DOHH2 (cell line): ENCODE measurements around the gene PTGR3.

Experiments used
- H3F3A ChIP-seq: fragments of 200-600 bp; sonication (generic), shearing (Covaris generic); 2 replicates; pipeline ENCODE4 v1.6.0; 2016; ENCODE audit warnings: antibody characterized with exemption, mild to moderate bottlenecking; ENCODE audit not compliant: control insufficient read depth, insufficient read depth
- H3K27ac ChIP-seq: fragments of 200-600 bp; sonication (generic); 2 replicates; pipeline ENCODE4 v1.5.1; 2014; ENCODE audit warnings: low read depth, mild to moderate bottlenecking, low read length, moderate library complexity
- H3K27me3 ChIP-seq: fragments of 200-600 bp; sonication (generic); 2 replicates; pipeline ENCODE4 v1.6.1; 2014; ENCODE audit warnings: mild to moderate bottlenecking, low read length, mixed read lengths; ENCODE audit not compliant: control insufficient read depth
- H3K36me3 ChIP-seq: fragments of 200-600 bp; sonication (generic); 2 replicates; pipeline ENCODE4 v1.6.1; 2014; ENCODE audit warnings: mild to moderate bottlenecking, low read length, moderate library complexity, mixed read lengths; ENCODE audit not compliant: control insufficient read depth
- H3K4me1 ChIP-seq: fragments of 200-600 bp; sonication (generic); 2 replicates; pipeline ENCODE4 v1.6.1; 2014; ENCODE audit warnings: mild to moderate bottlenecking, low read length, mixed read lengths; ENCODE audit not compliant: control insufficient read depth
- H3K4me2 ChIP-seq: fragments of 200-600 bp; sonication (generic); 2 replicates; pipeline ENCODE4 v1.6.0; 2014; ENCODE audit warnings: mild to moderate bottlenecking, low read length, moderate library complexity
- H3K4me3 ChIP-seq: fragments of 200-600 bp; sonication (generic); 2 replicates; pipeline ENCODE4 v1.5.1; 2014; ENCODE audit warnings: mild to moderate bottlenecking, low read length, mixed read lengths
- H3K79me2 ChIP-seq: fragments of 200-600 bp; sonication (generic); 2 replicates; pipeline ENCODE4 v1.6.1; 2014; ENCODE audit warnings: mild to moderate bottlenecking, low read length, mixed read lengths; ENCODE audit not compliant: control insufficient read depth
- H3K9me2 ChIP-seq: fragments of 200-600 bp; sonication (generic); replicated peaks from 2 replicates; pipeline ENCODE4 v1.6.1; 2014; ENCODE audit warnings: mild to moderate bottlenecking, low read length, mixed read lengths; ENCODE audit not compliant: control insufficient read depth
- H3K9me3 ChIP-seq: fragments of 200-600 bp; sonication (generic); 2 replicates; pipeline ENCODE4 v1.6.1; 2014; ENCODE audit warnings: antibody characterized with exemption, low read length, mixed read lengths; ENCODE audit not compliant: control insufficient read depth, insufficient read depth
- H4K20me1 ChIP-seq: fragments of 200-600 bp; sonication (generic); 2 replicates; pipeline ENCODE4 v1.6.0; 2014; ENCODE audit warnings: low read depth, mild to moderate bottlenecking, antibody characterized with exemption, low read length, moderate library complexity; ENCODE audit not compliant: control insufficient read depth, insufficient read depth
- EZH2phosphoT487 ChIP-seq: fragments of 200-600 bp; sonication (generic); IDR thresholded peaks from 2 replicates; pipeline ENCODE4 v1.6.1; 2017; ENCODE audit warnings: borderline replicate concordance, mild to moderate bottlenecking, antibody characterized with exemption, low read length, moderate library complexity, mixed read lengths
- TF ChIP-seq, protein P1 (sequence below): fragments of 200-600 bp; sonication (generic); IDR thresholded peaks from one replicate; pipeline ENCODE4 v1.5.1; 2014; ENCODE audit warnings: antibody characterized with exemption, mild to moderate bottlenecking, low read depth, low read length; ENCODE audit not compliant: poor library complexity, severe bottlenecking

Gene PTGR3

DNA sequence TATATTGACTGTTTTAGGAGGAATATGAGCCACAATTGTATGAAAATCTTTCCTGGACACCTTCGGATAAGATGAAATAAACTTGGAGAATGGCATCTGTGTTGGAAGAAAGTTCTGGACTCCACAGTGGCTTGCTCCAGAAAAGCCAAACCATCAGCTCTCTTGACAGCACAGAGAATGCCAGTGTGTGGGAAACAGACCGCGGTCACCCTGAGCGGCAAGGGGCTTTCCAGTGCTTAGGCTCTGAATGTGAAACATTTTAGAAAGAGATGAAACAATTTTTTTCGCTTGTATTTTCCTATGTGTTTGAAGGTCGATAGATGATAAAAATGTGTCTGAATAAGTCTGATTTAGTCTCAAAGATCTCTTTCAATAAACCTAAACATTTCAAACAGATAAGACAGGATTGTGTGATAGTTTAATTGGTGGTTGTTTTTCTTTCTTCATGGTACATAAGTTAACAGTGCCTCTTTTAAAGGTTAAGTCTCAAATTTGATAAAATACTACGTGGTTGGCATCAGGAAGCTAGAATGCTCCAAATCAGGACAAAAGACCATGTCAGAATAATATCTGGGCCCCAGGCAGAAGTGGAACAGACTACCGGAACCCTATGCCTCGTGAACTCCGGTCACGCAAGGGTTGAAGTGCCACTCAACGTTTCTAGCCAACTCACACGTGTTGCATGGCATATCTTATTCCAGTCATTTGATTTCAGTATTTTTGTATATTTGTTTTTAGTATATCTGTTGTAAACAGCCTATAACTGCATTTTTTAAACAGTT, 28.9 kb downstream of the PTGR3 start:
- no peaks in the 10 kb centered on the region for H4K20me1 ChIP-seq
- no peaks in the 10 kb centered on the region for H3K9me2 ChIP-seq
- H3K9me3 ChIP-seq, result no peaks in the 10 kb centered on the region
- peaks cover 3% of the 10 kb centered on the region; the same call in 1 of the 2 replicates for H3K27me3 ChIP-seq
- no peak for TF ChIP-seq EZH2phosphoT487
- TF ChIP-seq, protein P1, sequence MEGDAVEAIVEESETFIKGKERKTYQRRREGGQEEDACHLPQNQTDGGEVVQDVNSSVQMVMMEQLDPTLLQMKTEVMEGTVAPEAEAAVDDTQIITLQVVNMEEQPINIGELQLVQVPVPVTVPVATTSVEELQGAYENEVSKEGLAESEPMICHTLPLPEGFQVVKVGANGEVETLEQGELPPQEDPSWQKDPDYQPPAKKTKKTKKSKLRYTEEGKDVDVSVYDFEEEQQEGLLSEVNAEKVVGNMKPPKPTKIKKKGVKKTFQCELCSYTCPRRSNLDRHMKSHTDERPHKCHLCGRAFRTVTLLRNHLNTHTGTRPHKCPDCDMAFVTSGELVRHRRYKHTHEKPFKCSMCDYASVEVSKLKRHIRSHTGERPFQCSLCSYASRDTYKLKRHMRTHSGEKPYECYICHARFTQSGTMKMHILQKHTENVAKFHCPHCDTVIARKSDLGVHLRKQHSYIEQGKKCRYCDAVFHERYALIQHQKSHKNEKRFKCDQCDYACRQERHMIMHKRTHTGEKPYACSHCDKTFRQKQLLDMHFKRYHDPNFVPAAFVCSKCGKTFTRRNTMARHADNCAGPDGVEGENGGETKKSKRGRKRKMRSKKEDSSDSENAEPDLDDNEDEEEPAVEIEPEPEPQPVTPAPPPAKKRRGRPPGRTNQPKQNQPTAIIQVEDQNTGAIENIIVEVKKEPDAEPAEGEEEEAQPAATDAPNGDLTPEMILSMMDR, result no peak
- peaks cover 3% of the 10 kb centered on the region; the same call in 1 of the 2 replicates for H3K4me1 ChIP-seq
- no peak overlapping the region for H3K4me2 ChIP-seq
- no peak overlapping the region for H3K4me3 ChIP-seq
- no peaks in the 10 kb centered on the region for H3K36me3 ChIP-seq
- no peaks in the 10 kb centered on the region for H3F3A ChIP-seq
- no peaks in the 10 kb centered on the region for H3K79me2 ChIP-seq
- H3K27ac ChIP-seq, result no peak overlapping the region

DNA sequence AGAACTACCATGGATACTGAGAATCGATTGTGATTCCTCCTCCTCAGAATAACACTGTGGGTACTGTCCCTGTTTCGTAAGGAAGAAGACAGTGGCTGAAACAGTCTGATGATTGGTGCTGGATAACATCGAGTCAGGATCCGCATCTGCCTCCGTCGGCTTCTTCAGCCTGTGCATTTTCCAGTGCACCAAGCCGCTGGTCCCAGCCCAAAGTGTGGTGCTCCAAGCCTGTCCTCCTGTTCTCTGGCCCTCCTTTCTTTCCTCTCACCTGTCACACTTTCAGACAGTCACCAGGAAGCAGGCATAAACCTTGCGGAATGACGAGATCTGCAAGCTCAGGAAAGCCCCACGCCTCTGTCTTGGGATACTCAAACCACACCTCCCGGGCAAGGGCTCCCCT, 30.6 kb downstream of the PTGR3 start:
- Histone ChIP-seq H3K9me2 (no peaks in the 10 kb centered on the region), H3K4me1 (peaks cover 13% of the 10 kb centered on the region), H3K27ac (no peak overlapping the region), H3K36me3 (no peaks in the 10 kb centered on the region), H3K4me3 (no peak overlapping the region), H3K27me3 (peaks cover 3% of the 10 kb centered on the region; the same call in 1 of the 2 replicates), H3K4me2 (no peak overlapping the region), H3F3A (no peaks in the 10 kb centered on the region), H3K79me2 (no peaks in the 10 kb centered on the region), H3K9me3 (no peaks in the 10 kb centered on the region), H4K20me1 (no peaks in the 10 kb centered on the region)
- TF ChIP-seq, protein P1, result no peak
- no peak for TF ChIP-seq EZH2phosphoT487

DNA sequence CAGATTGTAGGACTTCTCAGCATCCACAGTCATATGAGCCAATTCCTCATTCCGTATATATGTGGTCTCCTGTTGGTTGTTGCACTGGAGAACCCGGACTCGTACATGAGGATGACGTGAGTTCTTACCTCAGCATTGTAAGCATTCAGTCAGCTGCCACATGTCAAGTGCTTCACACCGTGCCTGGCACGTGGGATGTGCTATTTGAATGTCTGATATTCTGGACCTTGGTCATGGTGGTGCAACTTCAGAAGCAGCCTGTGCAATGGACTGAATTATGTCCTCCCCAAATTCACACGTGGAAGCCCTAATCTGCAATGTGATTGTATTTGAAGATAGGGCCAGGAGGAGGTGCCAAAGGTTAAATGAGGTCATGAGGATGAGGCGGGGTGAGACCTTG, 32.1 kb downstream of the PTGR3 start:
- no peaks in the 10 kb centered on the region for H4K20me1 ChIP-seq
- no peak overlapping the region for H3K4me2 ChIP-seq
- H3K27ac ChIP-seq, result no peak overlapping the region
- no peaks in the 10 kb centered on the region for H3K9me2 ChIP-seq
- H3K4me1 ChIP-seq, result peaks cover 21% of the 10 kb centered on the region
- no peaks in the 10 kb centered on the region for H3F3A ChIP-seq
- H3K36me3 ChIP-seq, result no peaks in the 10 kb centered on the region
- TF ChIP-seq, protein P1, result no peak
- no peak for TF ChIP-seq EZH2phosphoT487
- no peaks in the 10 kb centered on the region for H3K9me3 ChIP-seq
- H3K4me3 ChIP-seq, result no peak overlapping the region
- H3K27me3 ChIP-seq, result no peaks in the 10 kb centered on the region
- H3K79me2 ChIP-seq, result no peaks in the 10 kb centered on the region
